Myocyte (in vitro differentiated cells): ENCODE measurements around the gene SLC25A26. TPM values are rescaled to one million over a fixed set of nuclear protein-coding genes. Genes with fewer than 3 reads are reported as not detected.
A peak's percentile ranks its signal among the peaks of the same experiment; 100 is the strongest.

Experiments used
- DNase-seq: peaks from one replicate; pipeline ENCODE4 v3.0.0-alpha.2; 2012; ENCODE audit warnings: low read depth
- total RNA-seq: library from RNA; depleted of rRNA; stranded (reverse); fragments of >200 nt; gene quantifications from 2 replicates; pipeline ENCODE4 v1.2.3, GENCODE V29; 2014

Gene SLC25A26
- total RNA-seq, 1 donor from 2014 or later: 18.9 TPM

- DNase-seq: no peak
Observed at GRCh38 chr3:66394019-66394752, 173.4 kb downstream of the SLC25A26 start.

DNA sequence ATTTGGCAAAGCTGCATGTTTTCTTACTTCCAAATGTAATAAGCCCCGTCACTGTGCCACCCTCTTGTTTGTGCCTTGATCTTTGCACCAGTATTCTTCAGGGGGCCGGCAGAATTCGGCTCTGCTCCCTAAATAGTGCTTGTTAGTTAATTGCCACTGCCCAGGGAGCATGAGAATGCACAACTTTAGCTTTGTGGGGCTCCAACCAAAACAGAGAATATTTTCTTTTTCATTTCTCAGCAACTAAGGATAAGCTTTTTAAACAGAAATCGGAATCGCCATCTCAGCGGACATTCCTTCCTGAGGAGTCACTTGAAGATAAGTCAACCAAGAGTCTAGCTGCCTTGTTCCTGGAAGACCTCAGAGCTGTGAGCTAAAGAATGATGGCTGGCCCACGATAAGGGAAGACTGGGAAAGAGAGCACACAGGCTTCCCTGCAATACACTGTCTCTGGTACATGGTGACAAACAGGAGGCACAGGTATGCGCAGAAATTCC is 174.0 kb downstream of the SLC25A26 start:
- no peak for DNase-seq

GRCh38 chr3:66395635-66396034 is 174.8 kb downstream of the SLC25A26 start:
- DNase-seq: no peak

- DNase-seq: no peak
Observed at GRCh38 chr3:66396161-66396760, 175.5 kb downstream of the SLC25A26 start.

GRCh38 chr3:66396888-66397287 is 176.1 kb downstream of the SLC25A26 start:
- no peak for DNase-seq

DNA sequence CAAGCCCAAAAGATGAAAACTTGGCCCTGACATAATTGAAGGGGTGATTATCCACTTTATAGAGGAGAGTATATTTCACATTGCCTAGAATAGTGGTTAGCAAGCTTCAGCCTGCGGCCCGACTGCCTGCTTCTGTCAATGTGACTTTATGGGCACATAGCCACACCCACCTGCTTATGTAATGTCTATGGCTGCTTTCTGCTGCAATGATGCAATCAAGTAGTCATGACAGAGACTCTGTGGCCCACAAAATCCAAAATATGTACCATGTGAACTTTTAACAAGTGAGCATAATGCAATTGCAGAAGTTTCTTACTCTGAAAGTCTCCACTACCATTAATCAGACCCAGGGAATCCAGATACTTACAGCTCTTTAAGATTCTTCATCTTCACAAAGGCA is 176.9 kb downstream of the SLC25A26 start:
- no peak for DNase-seq

DNA sequence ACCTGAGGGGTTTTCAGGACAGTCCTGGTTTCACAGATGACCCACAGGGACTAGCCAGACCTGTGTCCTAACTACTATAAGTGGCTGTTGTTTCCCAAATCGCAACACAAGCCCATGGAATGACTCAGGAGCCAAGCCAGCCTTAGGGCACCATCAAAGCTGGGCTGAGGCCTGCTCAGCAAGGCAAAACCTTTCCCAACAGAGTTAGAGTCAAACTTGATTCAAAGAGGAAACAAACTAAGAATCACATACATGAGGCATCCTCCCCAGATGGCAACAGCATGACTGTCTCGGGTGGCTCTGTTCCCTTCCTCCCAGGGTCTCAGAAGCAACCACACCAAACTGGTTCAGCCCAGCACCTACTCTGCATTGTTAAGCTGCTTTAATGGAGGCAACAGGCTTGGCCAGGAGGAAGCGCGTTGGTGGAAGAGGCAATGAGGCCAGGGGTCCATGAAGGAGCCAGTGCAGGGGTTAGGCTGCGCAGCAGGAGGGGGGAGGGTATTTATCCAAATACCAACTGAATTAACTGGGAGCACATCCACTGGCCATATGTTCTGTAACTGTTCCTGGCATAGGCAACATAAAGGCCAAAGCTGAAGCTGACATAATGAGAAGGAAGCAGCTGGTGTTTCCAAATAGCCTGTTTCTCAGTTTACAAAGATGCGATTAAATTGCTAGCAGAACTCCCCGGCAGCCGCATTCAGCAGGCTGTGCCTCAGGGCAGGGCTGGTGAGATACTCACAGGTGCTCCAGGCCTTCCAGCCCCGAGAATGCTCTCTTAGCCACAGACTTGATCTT is 177.6 kb downstream of the SLC25A26 start:
- peak; percentile 44 for DNase-seq

DNA sequence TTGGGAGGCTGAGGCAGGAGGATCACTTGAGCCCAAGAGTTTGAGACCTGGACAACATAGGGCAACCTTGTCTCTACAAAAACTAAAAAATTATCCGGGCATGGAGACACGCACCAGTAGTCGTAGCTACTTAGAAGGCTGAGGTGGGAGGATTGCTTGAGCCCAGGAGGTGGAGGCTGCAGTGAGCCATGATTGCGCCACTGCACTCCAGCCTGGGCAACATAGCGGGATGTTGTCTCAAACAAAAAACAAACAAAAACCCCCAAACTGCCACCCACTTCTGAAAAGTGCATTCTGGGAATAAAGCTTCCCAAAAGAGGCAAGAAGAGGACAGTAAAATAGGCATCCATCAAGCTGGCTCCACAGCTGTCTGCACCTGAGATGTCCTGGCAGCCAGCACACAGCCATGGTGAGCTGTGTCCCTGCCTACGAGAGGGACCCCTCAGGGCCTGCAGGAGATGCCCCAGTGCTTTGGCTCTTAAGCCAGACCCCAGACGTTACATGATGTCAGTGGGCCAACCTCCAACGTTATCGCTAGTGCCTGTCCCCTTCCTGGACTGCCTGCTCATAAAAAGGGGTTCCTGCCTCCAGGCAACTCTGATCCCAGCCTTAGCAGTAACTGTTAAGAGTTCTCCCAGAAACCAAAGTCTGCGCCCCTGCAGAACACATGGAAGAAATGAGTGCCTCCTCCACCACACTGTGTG is 178.9 kb downstream of the SLC25A26 start:
- no peak for DNase-seq

DNA sequence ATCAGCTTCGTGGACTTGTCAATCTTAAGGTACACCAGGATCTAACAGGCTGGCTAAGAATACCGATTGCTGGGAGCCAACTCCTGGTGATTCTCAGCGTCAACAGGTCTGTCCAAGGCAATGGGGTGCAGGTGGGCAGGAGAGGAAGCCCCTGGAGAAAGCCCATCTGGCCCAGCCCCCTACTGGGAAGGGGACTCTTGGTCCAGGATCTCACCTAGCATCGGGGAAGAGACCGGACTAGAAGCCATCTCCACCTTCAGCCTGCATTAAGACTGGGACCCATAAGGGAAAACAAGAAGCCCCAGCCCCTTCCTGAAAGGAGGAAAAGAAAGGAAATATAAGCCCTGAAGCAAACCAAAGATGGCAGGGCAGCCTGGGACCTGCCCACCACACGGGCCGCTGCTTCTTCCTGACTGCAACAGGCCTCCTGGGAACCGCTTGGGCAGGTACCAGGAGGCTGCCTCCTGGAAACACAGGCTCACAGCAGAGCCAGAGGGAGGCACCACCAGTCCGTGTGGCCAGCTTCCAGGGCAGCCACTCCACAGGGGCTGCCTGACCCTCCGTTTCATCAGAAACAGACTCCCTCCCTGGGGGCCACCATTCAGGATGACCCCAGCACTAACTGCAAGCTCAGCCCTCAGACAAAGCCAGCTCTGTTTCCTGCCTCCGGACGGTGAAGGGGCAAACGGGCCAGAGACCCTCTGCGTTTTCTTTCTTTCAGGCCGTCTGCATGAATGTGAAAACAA is 179.8 kb downstream of the SLC25A26 start:
- no peak for DNase-seq

- DNase-seq: no peak
Observed at GRCh38 chr3:66401157-66401550, 180.4 kb downstream of the SLC25A26 start.

GRCh38 chr3:66401675-66402491 is 181.1 kb downstream of the SLC25A26 start:
- DNase-seq: no peak

GRCh38 chr3:66402596-66403290 is 181.9 kb downstream of the SLC25A26 start:
- no peak for DNase-seq

GRCh38 chr3:66403323-66403990 is 182.7 kb downstream of the SLC25A26 start:
- DNase-seq: no peak

GRCh38 chr3:66404197-66404596 is 183.4 kb downstream of the SLC25A26 start:
- no peak for DNase-seq

DNA sequence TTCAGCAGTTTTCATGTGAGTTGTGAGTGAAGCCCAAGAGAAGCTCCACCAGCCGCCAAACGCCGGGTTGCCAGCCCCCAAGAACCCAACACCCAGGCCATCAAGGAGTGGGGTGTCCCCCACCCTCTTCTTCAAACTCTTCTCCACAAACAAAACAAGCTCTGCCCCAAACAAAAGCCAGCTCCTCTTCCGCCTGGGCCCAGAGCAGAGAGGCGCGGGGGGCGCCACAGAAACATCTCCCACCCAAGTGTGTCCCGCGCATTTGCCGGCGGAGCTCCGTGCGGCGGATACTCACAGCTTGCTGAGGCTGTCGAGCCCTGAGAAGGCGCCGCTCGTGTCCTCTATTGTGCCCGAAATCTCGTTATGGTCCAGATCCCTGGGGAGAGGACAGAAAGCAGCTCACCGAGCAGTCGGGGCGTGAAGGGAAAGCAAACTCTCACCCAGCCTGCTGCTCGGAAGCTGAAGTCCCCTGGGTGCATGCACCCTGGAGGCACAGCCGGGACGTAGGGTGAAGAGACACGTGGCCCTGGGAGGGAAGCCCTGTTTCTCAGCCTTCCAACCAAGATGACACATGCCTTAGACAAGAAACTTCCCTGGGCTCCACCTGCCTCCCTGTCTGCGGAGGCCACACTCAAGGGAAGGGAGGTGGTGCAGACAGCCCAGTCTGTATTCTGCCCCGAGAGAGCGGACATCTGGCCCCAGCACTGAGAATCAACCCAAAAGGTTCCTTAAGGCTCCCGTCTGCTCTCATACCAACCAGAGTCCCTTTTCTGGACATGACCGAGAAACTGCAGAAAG is 184.3 kb downstream of the SLC25A26 start:
- no peak for DNase-seq

- peak; percentile 48 for DNase-seq
Observed at GRCh38 chr3:66405701-66406091, 184.9 kb downstream of the SLC25A26 start.

GRCh38 chr3:66406163-66406562 is 185.4 kb downstream of the SLC25A26 start:
- no peak for DNase-seq
